Naive thymus-derived CD4-positive, alpha-beta T cell (primary cell): ENCODE results near the gene CAPN7. TPM values are rescaled to one million over a fixed set of nuclear protein-coding genes. Genes with fewer than 3 reads are reported as not detected.
A peak's percentile ranks its signal among the peaks of the same experiment; 100 is the strongest.
"Not testable (repeated sequence)": the region's sequence is repeated elsewhere in the genome, so short reads cannot be mapped to it uniquely, and the experiment has no call there.

Experiments
- ATAC-seq: fragments of 150-1000 bp; cut with Tn5 transposase; 2 replicates; pipeline ENCODE4 v1.10.0; 2021; ENCODE audit warnings: mild to moderate bottlenecking, moderate library complexity
- CTCF ChIA-PET: fragments of 350-600 bp; sonication (Branson Sonifier 250); formaldehyde crosslinking; loops from one replicate; lab custom pipeline; 2021; ENCODE audit warnings: antibody characterized with exemption; lab: Charles Lee
- POLR2A ChIA-PET: fragments of 350-600 bp; sonication (Branson Sonifier 250); formaldehyde crosslinking; loops from one replicate; lab custom pipeline; 2021; ENCODE audit warnings: antibody characterized with exemption, inconsistent platforms; lab: Charles Lee
- DNase-seq, 9 donors: peaks; one replicate each; pipeline versions ENCODE4 v3.0.0 to v3.0.0-alpha.2; 2020 to 2022; ENCODE audit warnings: mixed read lengths in 1 of 9
- H3K27ac ChIP-seq: one replicate; pipeline ENCODE4 v1.7.0; 2013; ENCODE audit warnings: mild to moderate bottlenecking, low read depth, low read length, moderate library complexity
- H3K27me3 ChIP-seq, 2 donors: one replicate each; pipeline ENCODE4 v1.7.0; 2013; ENCODE audit warnings: low read length in 2 of 2, mild to moderate bottlenecking in 2 of 2, moderate library complexity in 2 of 2; ENCODE audit not compliant: control insufficient read depth in 2 of 2, insufficient read depth in 2 of 2
- H3K36me3 ChIP-seq, 3 experiments: 1 replicate in 2 of 3; 2 replicates in 1 of 3; pipeline ENCODE4 v1.7.0; 2013; ENCODE audit warnings: low read length in 3 of 3, mild to moderate bottlenecking in 3 of 3, moderate library complexity in 1 of 3; ENCODE audit not compliant: insufficient read depth in 3 of 3, control insufficient read depth in 2 of 3
- H3K4me1 ChIP-seq, 2 donors: one replicate each; pipeline ENCODE4 v1.7.0; 2013; ENCODE audit warnings: low read length in 2 of 2, mild to moderate bottlenecking in 2 of 2, moderate library complexity in 1 of 2; ENCODE audit not compliant: control insufficient read depth in 2 of 2, insufficient read depth in 2 of 2
- H3K4me3 ChIP-seq: 2 replicates; pipeline ENCODE4 v1.7.0; 2013; ENCODE audit warnings: mild to moderate bottlenecking, low read length
- H3K9me3 ChIP-seq, 3 experiments: 1 replicate in 2 of 3; 2 replicates in 1 of 3; pipeline ENCODE4 v1.7.0; 2013; ENCODE audit warnings: low read length in 3 of 3; ENCODE audit not compliant: control insufficient read depth in 2 of 3
- H3K27ac Mint-ChIP-seq, 9 donors: one replicate each; pipeline ENCODE4 v1.8.0; 2020 to 2022; ENCODE audit warnings: mixed read lengths in 9 of 9, mild to moderate bottlenecking in 8 of 9, moderate library complexity in 5 of 9, inconsistent platforms in 2 of 9
- H3K27me3 Mint-ChIP-seq, 5 donors: one replicate each; pipeline ENCODE4 v1.8.0; 2021 to 2022; ENCODE audit warnings: mixed read lengths in 5 of 5, mild to moderate bottlenecking in 1 of 5
- H3K36me3 Mint-ChIP-seq, 5 donors: one replicate each; pipeline ENCODE4 v1.8.0; 2020 to 2022; ENCODE audit warnings: mixed read lengths in 5 of 5, mild to moderate bottlenecking in 3 of 5, inconsistent platforms in 1 of 5
- H3K4me1 Mint-ChIP-seq, 7 donors: one replicate each; pipeline ENCODE4 v1.8.0; 2020 to 2022; ENCODE audit warnings: mixed read lengths in 7 of 7, mild to moderate bottlenecking in 3 of 7, inconsistent platforms in 1 of 7
- H3K4me3 Mint-ChIP-seq, 10 donors: one replicate each; pipeline ENCODE4 v1.8.0; 2020 to 2022; ENCODE audit warnings: mild to moderate bottlenecking in 10 of 10, mixed read lengths in 10 of 10, moderate library complexity in 6 of 10, inconsistent platforms in 2 of 10
- H3K9me3 Mint-ChIP-seq, 11 donors: one replicate each; pipeline ENCODE4 v1.8.0; 2020 to 2022; ENCODE audit warnings: mixed read lengths in 11 of 11, mild to moderate bottlenecking in 4 of 11, inconsistent platforms in 1 of 11, moderate library complexity in 1 of 11
- intact Hi-C, 2 donors: fragments of 100-400 bp; cut with micrococcal nuclease; formaldehyde crosslinking; loops; one replicate each; pipeline ENCODE4 v1.15.1; 2023
- polyA plus RNA-seq, 2 donors: library from polyadenylated mRNA; unstranded; fragments of 300-500 nt; fragmentation: Illumina TruSeq; gene quantifications; one replicate each; pipeline ENCODE4 v1.2.3, GENCODE V29; 2021
- total RNA-seq, 6 experiments: library from RNA in 5 of 6; stranded (reverse) in 5 of 6; gene quantifications; 1 replicate in 5 of 6; 2 replicates in 1 of 6; pipeline ENCODE4 v1.2.3 and lab custom pipeline; 2021 to 2026

Gene CAPN7
- total and polyA plus RNA-seq, 7 experiments from 2014 or later, result 23.4 to 104 (median 61.5) TPM

DNA sequence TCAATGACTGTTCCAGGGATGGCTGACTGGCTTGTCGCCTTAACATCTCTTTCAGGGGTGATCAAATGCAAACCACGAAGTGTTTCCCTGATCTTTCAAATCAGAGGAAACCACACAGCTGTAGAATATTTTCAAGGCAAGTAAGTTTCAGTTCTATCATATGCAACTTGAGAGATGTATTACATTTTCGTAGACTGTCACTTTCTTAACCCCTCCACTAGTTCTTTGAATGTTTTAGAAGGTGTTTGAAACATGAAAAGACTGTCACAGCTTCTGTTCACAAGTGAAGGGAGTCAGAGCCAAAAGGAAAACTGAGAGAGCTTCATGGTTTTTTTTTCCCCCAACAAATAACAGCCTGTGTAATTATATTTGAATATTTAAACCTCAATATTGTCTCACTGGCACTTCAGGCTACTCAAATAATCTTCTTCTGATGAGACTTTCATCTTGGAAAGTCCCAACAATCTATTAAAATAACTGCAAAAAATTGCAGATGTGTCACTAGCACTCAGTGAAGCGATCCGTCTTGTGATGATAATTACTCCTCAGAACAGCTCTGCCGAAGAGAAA, 25.9 kb upstream of the CAPN7 start:
- H3K36me3 ChIP-seq, result no peaks in the 10 kb centered on the region
- H3K27me3 ChIP-seq, result no peaks in the 10 kb centered on the region
- DNase-seq (peak in 1 of 9 donors; percentile 1), ATAC-seq (peak; percentile 31)
- Mint-ChIP-seq H3K27ac (no peak overlapping the region), H3K27me3 (peaks cover 5 to 61% (median 12%) of the 10 kb centered on the region in 5 donors), H3K36me3 (no peaks in the 10 kb centered on the region), H3K4me1 (peaks cover 0 to 16% (median 10%) of the 10 kb centered on the region in 7 donors), H3K4me3 (no peak overlapping the region), H3K9me3 (no peaks in the 10 kb centered on the region)
- intact Hi-C loops, result no loop called here
- no peaks in the 10 kb centered on the region for H3K9me3 ChIP-seq
- POLR2A ChIA-PET, result no interaction called here
- CTCF ChIA-PET, result no interaction called here
- H3K4me1 ChIP-seq, result no peaks in the 10 kb centered on the region
- no peak overlapping the region for H3K27ac ChIP-seq
- H3K4me3 ChIP-seq, result no peak overlapping the region

DNA sequence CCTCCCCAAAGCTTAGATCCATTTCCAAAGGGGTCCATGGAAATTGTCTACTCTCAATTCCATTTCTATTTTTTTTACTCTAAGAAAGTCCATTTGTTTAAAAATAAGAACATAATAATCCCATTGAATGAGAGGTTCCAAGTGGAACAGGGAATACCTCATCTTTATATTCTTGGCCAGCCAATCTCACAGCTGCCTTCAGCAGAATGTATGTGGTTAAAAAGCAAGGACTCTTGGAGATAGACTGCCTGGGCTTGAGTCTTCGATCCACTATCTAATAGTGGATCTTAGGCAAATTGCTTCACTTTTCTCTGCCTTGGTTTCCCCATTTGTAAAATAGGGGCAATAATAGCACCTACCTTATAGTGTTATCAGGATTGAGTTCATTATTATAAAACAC, 24.5 kb upstream of the CAPN7 start:
- H3K27ac Mint-ChIP-seq, result no peak overlapping the region
- H3K27me3 Mint-ChIP-seq, result peaks cover 5 to 56% (median 6%) of the 10 kb centered on the region in 5 donors
- no peaks in the 10 kb centered on the region for H3K4me1 ChIP-seq
- H3K4me3 ChIP-seq, result no peak overlapping the region
- ChIA-PET CTCF (no interaction called here), POLR2A (no interaction called here)
- H3K4me3 Mint-ChIP-seq, result no peak overlapping the region
- no peaks in the 10 kb centered on the region for H3K36me3 ChIP-seq
- H3K36me3 Mint-ChIP-seq, result peaks cover 0 to 3% (median 0%) of the 10 kb centered on the region in 5 donors
- H3K9me3 Mint-ChIP-seq, result no peaks in the 10 kb centered on the region
- H3K4me1 Mint-ChIP-seq, result peaks cover 0 to 16% (median 10%) of the 10 kb centered on the region in 7 donors
- H3K27ac ChIP-seq, result no peak overlapping the region
- no peaks in the 10 kb centered on the region for H3K27me3 ChIP-seq
- intact Hi-C loops, result no loop called here
- no peak for ATAC-seq
- DNase-seq, result no peak
- no peaks in the 10 kb centered on the region for H3K9me3 ChIP-seq

DNA sequence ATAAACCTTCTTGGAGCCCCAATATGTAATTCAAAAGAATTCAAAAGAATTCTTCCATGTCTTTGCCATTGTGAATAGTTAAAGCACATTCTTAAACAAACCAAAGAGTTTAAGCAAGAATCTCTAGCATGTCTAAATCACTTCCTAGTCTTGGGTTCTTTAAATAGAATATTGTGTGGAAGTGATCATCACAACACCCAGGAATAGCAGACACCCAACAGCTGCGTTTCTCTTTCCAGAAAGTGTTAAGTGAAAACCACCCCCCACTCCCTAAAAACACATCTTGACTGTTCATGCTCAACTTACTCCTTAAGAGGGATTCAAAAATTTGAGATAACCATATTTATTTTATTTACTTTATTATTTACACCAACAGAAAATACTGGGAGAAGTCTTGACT, 24.1 kb upstream of the CAPN7 start:
- Mint-ChIP-seq H3K9me3 (no peaks in the 10 kb centered on the region), H3K36me3 (peaks cover 0 to 3% (median 0%) of the 10 kb centered on the region in 5 donors), H3K4me3 (no peak overlapping the region), H3K27ac (no peak overlapping the region), H3K4me1 (peaks cover 0 to 16% (median 10%) of the 10 kb centered on the region in 7 donors), H3K27me3 (peaks cover 6 to 57% (median 8%) of the 10 kb centered on the region in 5 donors)
- ATAC-seq, result no peak
- Histone ChIP-seq H3K27me3 (no peaks in the 10 kb centered on the region), H3K27ac (no peak overlapping the region), H3K9me3 (no peaks in the 10 kb centered on the region), H3K4me3 (no peak overlapping the region), H3K36me3 (no peaks in the 10 kb centered on the region), H3K4me1 (no peaks in the 10 kb centered on the region)
- POLR2A ChIA-PET, result no interaction called here
- intact Hi-C loops, result no loop called here
- no peak for DNase-seq
- CTCF ChIA-PET, result no interaction called here

DNA sequence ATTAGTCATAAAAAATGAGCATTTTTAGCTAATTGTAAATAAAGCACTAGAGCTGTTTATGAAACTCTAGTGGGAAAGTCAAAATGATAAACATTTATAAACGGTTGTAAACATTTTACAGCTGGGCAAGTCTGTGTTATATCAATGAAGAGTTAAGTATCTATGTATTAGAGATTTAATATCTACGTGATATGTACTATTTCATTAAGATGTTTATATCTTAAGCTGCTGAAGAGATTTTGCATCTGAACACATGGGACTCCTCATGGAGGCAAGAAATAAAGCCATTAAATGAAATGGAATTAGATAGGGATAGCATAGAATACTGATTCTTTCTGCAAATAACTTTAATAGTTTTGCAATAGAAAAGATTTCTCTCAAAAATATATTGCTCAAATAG, 23.0 kb upstream of the CAPN7 start:
- POLR2A ChIA-PET, result interaction anchor here (0.8 kb wide), 1 partner anchor 44 kb away, joined by 4 read pairs; no protein-coding TSS in a partner anchor
- ATAC-seq (no peak), DNase-seq (no peak)
- Mint-ChIP-seq H3K27me3 (peaks cover 6 to 54% (median 8%) of the 10 kb centered on the region in 5 donors), H3K9me3 (no peaks in the 10 kb centered on the region), H3K4me3 (no peak overlapping the region), H3K4me1 (peaks cover 0 to 16% (median 10%) of the 10 kb centered on the region in 7 donors), H3K36me3 (peaks cover 0 to 3% (median 0%) of the 10 kb centered on the region in 5 donors), H3K27ac (no peak overlapping the region)
- intact Hi-C loops, result no loop called here
- no peaks in the 10 kb centered on the region for H3K4me1 ChIP-seq
- H3K4me3 ChIP-seq, result no peak overlapping the region
- CTCF ChIA-PET, result no interaction called here
- H3K9me3 ChIP-seq, result no peaks in the 10 kb centered on the region
- H3K27ac ChIP-seq, result no peak overlapping the region
- H3K36me3 ChIP-seq, result no peaks in the 10 kb centered on the region
- no peaks in the 10 kb centered on the region for H3K27me3 ChIP-seq

DNA sequence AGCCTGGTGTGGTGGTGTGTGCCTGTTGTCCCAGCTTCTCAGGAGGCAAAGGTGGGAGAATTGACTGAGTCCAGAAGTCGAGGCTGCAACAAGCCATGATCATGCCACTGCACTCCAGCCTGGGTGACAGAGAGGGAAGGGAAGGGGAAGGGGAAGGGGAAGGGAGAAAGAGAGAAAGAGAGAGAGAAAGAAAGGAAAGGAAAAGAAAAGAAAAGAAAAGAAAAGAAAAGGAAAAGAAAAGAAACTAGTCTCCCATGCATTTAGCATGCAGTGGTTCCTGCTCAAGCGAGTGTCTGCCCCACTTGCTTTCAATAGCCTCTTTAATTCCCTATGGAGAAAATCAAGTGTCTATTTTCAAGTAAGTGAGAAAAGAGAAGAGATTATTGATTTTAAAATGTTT, 20.6 kb upstream of the CAPN7 start:
- no peak for DNase-seq
- H3K27ac Mint-ChIP-seq, result no peak overlapping the region

DNA sequence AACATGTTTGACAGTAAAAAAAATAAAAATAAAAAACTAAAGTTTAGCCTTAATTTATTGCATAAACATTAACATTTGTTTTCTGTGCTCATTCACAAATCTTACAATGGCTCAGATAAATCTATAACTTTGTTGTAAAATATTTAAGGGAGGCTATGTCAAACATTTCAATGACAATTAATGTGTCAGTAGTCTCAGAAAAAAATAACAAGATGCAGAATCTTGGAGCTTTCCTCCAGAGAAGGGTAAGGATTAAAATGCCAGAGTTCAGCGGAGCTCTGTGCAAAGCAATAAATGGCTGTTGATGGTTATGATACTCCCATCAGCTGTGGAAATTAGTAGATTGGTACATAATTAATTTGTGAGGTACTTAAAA, 20.0 kb upstream of the CAPN7 start:
- peaks cover 0 to 3% (median 0%) of the 10 kb centered on the region in 5 donors for H3K36me3 Mint-ChIP-seq
- no peaks in the 10 kb centered on the region for H3K4me1 Mint-ChIP-seq
- ChIA-PET CTCF (no interaction called here), POLR2A (no interaction called here)
- H3K9me3 Mint-ChIP-seq, result no peaks in the 10 kb centered on the region
- intact Hi-C loops, result no loop called here
- H3K4me3 ChIP-seq, result no peak overlapping the region
- DNase-seq (no peak), ATAC-seq (no peak)
- no peaks in the 10 kb centered on the region for H3K4me1 ChIP-seq
- H3K27me3 ChIP-seq, result no peaks in the 10 kb centered on the region
- no peak overlapping the region for H3K27ac ChIP-seq
- H3K36me3 ChIP-seq, result no peaks in the 10 kb centered on the region
- no peaks in the 10 kb centered on the region for H3K9me3 ChIP-seq
- H3K4me3 Mint-ChIP-seq, result no peak overlapping the region
- no peak overlapping the region for H3K27ac Mint-ChIP-seq
- peaks cover 5 to 34% (median 8%) of the 10 kb centered on the region in 5 donors for H3K27me3 Mint-ChIP-seq

More for the DNA sequence above, 20.6 kb upstream of the CAPN7 start:
- Histone ChIP-seq H3K4me1 (no peaks in the 10 kb centered on the region), H3K36me3 (no peaks in the 10 kb centered on the region), H3K4me3 (no peak overlapping the region), H3K27ac (no peak overlapping the region), H3K9me3 (no peaks in the 10 kb centered on the region), H3K27me3 (no peaks in the 10 kb centered on the region)
- H3K4me3 Mint-ChIP-seq, result no peak overlapping the region
- intact Hi-C loops, result no loop called here
- H3K36me3 Mint-ChIP-seq, result peaks cover 0 to 3% (median 0%) of the 10 kb centered on the region in 5 donors
- POLR2A ChIA-PET, result no interaction called here
- no peak for ATAC-seq
- peaks cover 6 to 40% (median 8%) of the 10 kb centered on the region in 5 donors for H3K27me3 Mint-ChIP-seq
- CTCF ChIA-PET, result no interaction called here
- no peaks in the 10 kb centered on the region for H3K9me3 Mint-ChIP-seq
- H3K4me1 Mint-ChIP-seq, result peaks cover 0 to 4% (median 2%) of the 10 kb centered on the region in 7 donors

DNA sequence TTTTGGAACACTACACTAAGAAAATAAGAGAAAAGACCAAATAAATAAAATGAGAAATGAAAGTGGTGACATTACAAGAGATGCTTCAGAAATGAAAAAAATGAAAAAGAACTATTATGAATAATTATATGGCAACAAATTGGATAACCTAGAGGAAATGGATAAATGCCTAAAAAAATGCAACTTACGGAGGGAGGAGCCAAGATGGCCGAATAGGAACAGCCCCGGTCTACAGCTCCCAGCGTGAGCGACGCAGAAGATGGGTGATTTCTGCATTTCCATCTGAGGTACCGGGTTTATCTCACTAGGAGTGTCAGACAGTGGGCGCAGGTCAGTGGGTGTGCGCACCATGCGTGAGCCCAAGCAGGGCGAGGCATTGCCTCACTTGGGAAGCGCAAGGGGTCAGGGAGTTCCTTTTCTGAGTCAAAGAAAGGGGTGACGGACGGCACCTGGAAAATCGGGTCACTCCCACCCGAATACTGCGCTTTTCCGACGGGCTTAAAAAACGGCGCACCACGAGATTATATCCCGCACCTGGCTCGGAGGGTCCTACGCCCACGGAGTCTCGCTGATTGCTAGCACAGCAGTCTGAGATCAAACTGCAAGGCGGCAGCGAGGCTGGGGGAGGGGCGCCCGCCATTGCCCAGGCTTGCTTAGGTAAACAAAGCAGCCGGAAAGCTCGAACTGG, 19.4 kb upstream of the CAPN7 start:
- POLR2A ChIA-PET, H3K27ac Mint-ChIP-seq: not testable (repeated sequence)

More for the DNA sequence above, 19.4 kb upstream of the CAPN7 start:
- H3K27me3 ChIP-seq, CTCF ChIA-PET, H3K4me3 ChIP-seq, intact Hi-C loops, DNase-seq, H3K4me3 Mint-ChIP-seq, H3K36me3 ChIP-seq, H3K27ac ChIP-seq, H3K4me1 ChIP-seq, H3K36me3 Mint-ChIP-seq, H3K4me1 Mint-ChIP-seq, H3K9me3 Mint-ChIP-seq, H3K9me3 ChIP-seq, ATAC-seq: not testable (repeated sequence)
- peaks cover 0 to 28% (median 6%) of the 10 kb centered on the region in 5 donors for H3K27me3 Mint-ChIP-seq
